Measurements from ENCODE around the gene KLHL6. TPM values are rescaled to one million over a fixed set of nuclear protein-coding genes. Genes with fewer than 3 reads are reported as not detected.
A peak's percentile ranks its signal among the peaks of the same experiment; 100 is the strongest.
"Not testable (repeated sequence)": the region's sequence is repeated elsewhere in the genome, so short reads cannot be mapped to it uniquely, and the experiment has no call there.

Gene KLHL6
- total RNA-seq, 1 donor from 2014 or later, result 5.7 TPM

- DNase-seq (ENCODE audit: low spot score), result no peak
Observed at GRCh38 chr3:183455089-183455488, 100.4 kb downstream of the KLHL6 start.

- no peak for DNase-seq (ENCODE audit: low spot score)
Observed at GRCh38 chr3:183454064-183454463, 101.4 kb downstream of the KLHL6 start.

- no peak for DNase-seq (ENCODE audit: low spot score)
Observed at GRCh38 chr3:183449791-183450190, 105.7 kb downstream of the KLHL6 start.

GRCh38 chr3:183449391-183449790 is 106.1 kb downstream of the KLHL6 start:
- DNase-seq (ENCODE audit: low spot score), result no peak

GRCh38 chr3:183448369-183449128 is 107.0 kb downstream of the KLHL6 start:
- DNase-seq (ENCODE audit: low spot score), result no peak

- DNase-seq (ENCODE audit: low spot score), result peak; percentile 92
Observed at GRCh38 chr3:183447206-183448001, 108.1 kb downstream of the KLHL6 start.

- DNase-seq (ENCODE audit: low spot score), result no peak
Observed at GRCh38 chr3:183446838-183447205, 108.7 kb downstream of the KLHL6 start.

- DNase-seq (ENCODE audit: low spot score), result no peak
Observed at GRCh38 chr3:183444748-183445147, 110.8 kb downstream of the KLHL6 start.

- DNase-seq (ENCODE audit: low spot score), result no peak
Observed at GRCh38 chr3:183443395-183444385, 111.8 kb downstream of the KLHL6 start.

GRCh38 chr3:183442994-183443393 is 112.5 kb downstream of the KLHL6 start:
- DNase-seq (ENCODE audit: low spot score), result no peak

- not testable (repeated sequence) for DNase-seq (ENCODE audit: low spot score)
Observed at GRCh38 chr3:183440521-183440920, 115.0 kb downstream of the KLHL6 start.

GRCh38 chr3:183439515-183439914 is 116.0 kb downstream of the KLHL6 start:
- DNase-seq (ENCODE audit: low spot score), result no peak

GRCh38 chr3:183438735-183439134 is 116.8 kb downstream of the KLHL6 start:
- no peak for DNase-seq (ENCODE audit: low spot score)

- no peak for DNase-seq (ENCODE audit: low spot score)
Observed at GRCh38 chr3:183437666-183438564, 117.6 kb downstream of the KLHL6 start.

Other genes with a start within 250 kb of the KLHL6 start
- gene MCF2L2, start 127.1 kb downstream of the KLHL6 start, total RNA-seq, result 0.16 TPM
- gene KLHL24, start 79.9 kb upstream of the KLHL6 start, total RNA-seq, result 28.9 TPM
- gene YEATS2, start 142.1 kb upstream of the KLHL6 start, total RNA-seq, result 21.4 TPM

Data from mesenteric fat pad (tissue), 1 donor.